Spleen (tissue), 3 donors: ENCODE results near the gene PDXK.

ENCODE experiments used
- POLR2A ChIP-seq, 3 donors: fragments of 450-650 bp; IDR thresholded peaks; one replicate each; pipeline ENCODE4 v1.5.1; 2017; ENCODE audit warnings: antibody characterized with exemption in 3 of 3, mild to moderate bottlenecking in 1 of 3
- POLR2AphosphoS5 ChIP-seq, 3 donors: sonication (generic); formaldehyde crosslinking; IDR thresholded peaks; one replicate each; pipeline ENCODE4 v1.5.1; 2017; ENCODE audit warnings: antibody characterized with exemption in 3 of 3

DNA sequence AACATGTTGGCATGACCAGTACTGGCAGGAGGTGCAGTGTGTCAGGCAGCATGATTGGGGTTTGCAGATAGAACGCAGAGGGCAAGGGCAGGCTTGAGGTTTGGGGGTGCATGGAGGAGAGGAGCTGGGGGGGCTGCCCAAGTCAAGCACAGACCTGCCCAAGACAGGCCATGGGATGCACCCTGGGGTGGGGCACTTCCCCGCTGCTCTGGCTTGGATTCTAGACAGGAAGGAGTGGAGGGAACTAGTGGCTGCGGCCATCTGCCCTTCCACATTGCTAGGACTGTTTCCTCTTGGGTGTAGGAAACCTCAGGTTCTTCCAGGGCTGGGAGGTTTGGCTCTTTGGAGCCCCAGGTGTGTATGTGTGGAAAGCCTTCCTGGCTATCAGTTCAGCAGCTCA is 3.0 kb downstream of the PDXK start:
- no peak for TF ChIP-seq POLR2AphosphoS5 (IDR thresholded peaks at IDR 0.05)
- TF ChIP-seq POLR2A (IDR thresholded peaks at IDR 0.05), result no peak
